K562 (cell line): ENCODE results near the gene TSPAN15. TPM values are rescaled to one million over a fixed set of nuclear protein-coding genes. Genes with fewer than 3 reads are reported as not detected.

ENCODE experiments used
- CGGBP1 ChIP-seq: fragments of 250-450 bp; sonication (Bioruptor Pico); IDR thresholded peaks from 2 replicates; pipeline ENCODE4 v1.9.0; 2021; ENCODE audit warnings: mild to moderate bottlenecking
- HDAC2 ChIP-seq: fragments of 450-650 bp; IDR thresholded peaks from 2 replicates; pipeline ENCODE4 v1.6.1; 2016; ENCODE audit warnings: mild to moderate bottlenecking
- MCM5 ChIP-seq: fragments of 450-650 bp; IDR thresholded peaks from 2 replicates; pipeline ENCODE4 v1.6.1; 2016; ENCODE audit warnings: low read depth
- MNT ChIP-seq, 2 experiments: fragments of 450-650 bp; conservative IDR thresholded peaks; 2 replicates each; pipeline ENCODE4 v1.6.1; 2017; ENCODE audit warnings: mild to moderate bottlenecking in 2 of 2, moderate library complexity in 2 of 2
- NCOA1 ChIP-seq: fragments of 450-650 bp; IDR thresholded peaks from 2 replicates; pipeline ENCODE4 v1.6.1; 2016; ENCODE audit warnings: low read depth
- NR2C2 ChIP-seq, 2 experiments: fragments of 200-800 bp in 1 of 2; sonication (Bioruptor generic) in 1 of 2; sonication (generic) in 1 of 2; formaldehyde crosslinking in 1 of 2; IDR thresholded peaks; 2 replicates each; pipeline versions ENCODE4 v1.6.1 to v1.8.0; 2016 to 2022; ENCODE audit warnings: mild to moderate bottlenecking in 1 of 2, missing compliant biosample characterization in 1 of 2, missing genetic modification characterization in 1 of 2, missing genetic modification reagents in 1 of 2
- RBM25 ChIP-seq: fragments of 200-400 bp; formaldehyde crosslinking; IDR thresholded peaks from 2 replicates; pipeline ENCODE4 v1.6.1; 2018; ENCODE audit warnings: low read length, low read depth, moderate library complexity; ENCODE audit not compliant: severe bottlenecking
- SUPT5H ChIP-seq: fragments of 450-650 bp; IDR thresholded peaks from 2 replicates; pipeline ENCODE4 v1.6.1; 2016
- ZEB2 ChIP-seq: fragments of 450-650 bp; IDR thresholded peaks from 2 replicates; pipeline ENCODE4 v1.6.1; 2016
- ZMIZ1 ChIP-seq, 2 experiments: fragments of 150-350 bp in 1 of 2; IDR thresholded peaks; 2 replicates each; pipeline ENCODE4 v1.6.1; 2012 to 2016; ENCODE audit warnings: low read depth in 2 of 2, low read length in 2 of 2, mild to moderate bottlenecking in 1 of 2, moderate library complexity in 1 of 2
- ZNF589 ChIP-seq: fragments of 200-800 bp; sonication (Bioruptor generic); IDR thresholded peaks from 2 replicates; pipeline ENCODE4 v1.6.1; 2016; ENCODE audit warnings: low read depth, missing genetic modification characterization, missing compliant biosample characterization
- polyA plus RNA-seq, 8 experiments: library from polyadenylated mRNA; depleted of rRNA in 4 of 8; stranded (reverse) in 5 of 8; unstranded in 3 of 8; fragments of >200 nt; fragmentation: Nextera tagmentation in 2 of 8; fragmentation: Illumina TruSeq in 1 of 8; extraction: Ambion mirVana in 2 of 8; extraction: Trizol in 1 of 8; gene quantifications; 2 replicates each; pipeline versions ENCODE4 v1.2.1 to v1.2.3, GENCODE V29; 2011 to 2014; ENCODE audit warnings: inconsistent platforms in 1 of 8, missing spikeins in 1 of 8
- total RNA-seq, 7 experiments: library from RNA; depleted of rRNA in 6 of 7; stranded (reverse); fragments of >200 nt in 6 of 7; fragmentation: Illumina TruSeq in 2 of 7; extraction: Trizol in 2 of 7; gene quantifications; 2 replicates each; pipeline versions ENCODE4 v1.2.1 to v1.2.3, GENCODE V29; 2011 to 2021; ENCODE audit warnings: low replicate concordance in 1 of 7
- TF ChIP-seq, protein P1 (sequence below): fragments of 450-650 bp; IDR thresholded peaks from 2 replicates; pipeline ENCODE4 v1.6.1; 2018; ENCODE audit not compliant: partially characterized antibody
- TF ChIP-seq, protein P2 (sequence below): fragments of 450-650 bp; formaldehyde crosslinking; IDR thresholded peaks from 2 replicates; pipeline ENCODE4 v1.4.0; 2020; ENCODE audit warnings: mild to moderate bottlenecking
- TF ChIP-seq, protein P3 (sequence below): fragments of 250-450 bp; sonication (Bioruptor Pico); IDR thresholded peaks from 2 replicates; pipeline ENCODE4 v1.5.0; 2020; ENCODE audit warnings: mild to moderate bottlenecking

The TSPAN15 gene
- total and polyA plus RNA-seq, 9 of the 15 experiments (the other 6 are each of a cell fraction or from before 2014, with no cell fraction given): 0.33 to 1.0 (median 0.45) TPM; not detected in 2

GRCh38 chr10:69408318-69409175 lies 42.7 kb upstream of the TSPAN15 start (continued):
- TF ChIP-seq, protein P1, sequence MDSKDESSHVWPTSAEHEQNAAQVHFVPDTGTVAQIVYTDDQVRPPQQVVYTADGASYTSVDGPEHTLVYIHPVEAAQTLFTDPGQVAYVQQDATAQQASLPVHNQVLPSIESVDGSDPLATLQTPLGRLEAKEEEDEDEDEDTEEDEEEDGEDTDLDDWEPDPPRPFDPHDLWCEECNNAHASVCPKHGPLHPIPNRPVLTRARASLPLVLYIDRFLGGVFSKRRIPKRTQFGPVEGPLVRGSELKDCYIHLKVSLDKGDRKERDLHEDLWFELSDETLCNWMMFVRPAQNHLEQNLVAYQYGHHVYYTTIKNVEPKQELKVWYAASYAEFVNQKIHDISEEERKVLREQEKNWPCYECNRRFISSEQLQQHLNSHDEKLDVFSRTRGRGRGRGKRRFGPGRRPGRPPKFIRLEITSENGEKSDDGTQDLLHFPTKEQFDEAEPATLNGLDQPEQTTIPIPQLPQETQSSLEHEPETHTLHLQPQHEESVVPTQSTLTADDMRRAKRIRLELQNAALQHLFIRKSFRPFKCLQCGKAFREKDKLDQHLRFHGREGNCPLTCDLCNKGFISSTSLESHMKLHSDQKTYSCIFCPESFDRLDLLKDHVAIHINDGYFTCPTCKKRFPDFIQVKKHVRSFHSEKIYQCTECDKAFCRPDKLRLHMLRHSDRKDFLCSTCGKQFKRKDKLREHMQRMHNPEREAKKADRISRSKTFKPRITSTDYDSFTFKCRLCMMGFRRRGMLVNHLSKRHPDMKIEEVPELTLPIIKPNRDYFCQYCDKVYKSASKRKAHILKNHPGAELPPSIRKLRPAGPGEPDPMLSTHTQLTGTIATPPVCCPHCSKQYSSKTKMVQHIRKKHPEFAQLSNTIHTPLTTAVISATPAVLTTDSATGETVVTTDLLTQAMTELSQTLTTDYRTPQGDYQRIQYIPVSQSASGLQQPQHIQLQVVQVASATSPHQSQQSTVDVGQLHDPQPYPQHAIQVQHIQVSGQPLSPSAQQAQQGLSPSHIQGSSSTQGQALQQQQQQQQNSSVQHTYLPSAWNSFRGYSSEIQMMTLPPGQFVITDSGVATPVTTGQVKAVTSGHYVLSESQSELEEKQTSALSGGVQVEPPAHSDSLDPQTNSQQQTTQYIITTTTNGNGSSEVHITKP: no peak
- peak; percentile 57 for TF ChIP-seq NCOA1
- TF ChIP-seq CGGBP1 (CRISPR knock-in tag): no peak
- 0 out of 4 replicates have a peak, but pooled peaks of 1 of the 2 experiments have one; percentile 32 for TF ChIP-seq MNT (conservative IDR thresholded peaks at IDR 0.05)
- no peak for TF ChIP-seq NR2C2 (CRISPR knock-in tag; IDR thresholded peaks at IDR 0.05)
- no peak for TF ChIP-seq NR2C2 (tag; IDR thresholded peaks at IDR 0.05)
- peak; percentile 68 for TF ChIP-seq SUPT5H
- no peak for TF ChIP-seq MCM5
- TF ChIP-seq ZMIZ1 (IDR thresholded peaks at IDR 0.05; ENCODE audit: low read depth in 2 of 2, low read length in 2 of 2): no peak; a peak in 1 of 4 replicates
- TF ChIP-seq HDAC2: peak; percentile 73
- no peak for TF ChIP-seq ZEB2
- TF ChIP-seq RBM25: no peak
- TF ChIP-seq, protein P2, sequence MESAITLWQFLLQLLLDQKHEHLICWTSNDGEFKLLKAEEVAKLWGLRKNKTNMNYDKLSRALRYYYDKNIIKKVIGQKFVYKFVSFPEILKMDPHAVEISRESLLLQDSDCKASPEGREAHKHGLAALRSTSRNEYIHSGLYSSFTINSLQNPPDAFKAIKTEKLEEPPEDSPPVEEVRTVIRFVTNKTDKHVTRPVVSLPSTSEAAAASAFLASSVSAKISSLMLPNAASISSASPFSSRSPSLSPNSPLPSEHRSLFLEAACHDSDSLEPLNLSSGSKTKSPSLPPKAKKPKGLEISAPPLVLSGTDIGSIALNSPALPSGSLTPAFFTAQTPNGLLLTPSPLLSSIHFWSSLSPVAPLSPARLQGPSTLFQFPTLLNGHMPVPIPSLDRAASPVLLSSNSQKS: no peak
- TF ChIP-seq, protein P3, sequence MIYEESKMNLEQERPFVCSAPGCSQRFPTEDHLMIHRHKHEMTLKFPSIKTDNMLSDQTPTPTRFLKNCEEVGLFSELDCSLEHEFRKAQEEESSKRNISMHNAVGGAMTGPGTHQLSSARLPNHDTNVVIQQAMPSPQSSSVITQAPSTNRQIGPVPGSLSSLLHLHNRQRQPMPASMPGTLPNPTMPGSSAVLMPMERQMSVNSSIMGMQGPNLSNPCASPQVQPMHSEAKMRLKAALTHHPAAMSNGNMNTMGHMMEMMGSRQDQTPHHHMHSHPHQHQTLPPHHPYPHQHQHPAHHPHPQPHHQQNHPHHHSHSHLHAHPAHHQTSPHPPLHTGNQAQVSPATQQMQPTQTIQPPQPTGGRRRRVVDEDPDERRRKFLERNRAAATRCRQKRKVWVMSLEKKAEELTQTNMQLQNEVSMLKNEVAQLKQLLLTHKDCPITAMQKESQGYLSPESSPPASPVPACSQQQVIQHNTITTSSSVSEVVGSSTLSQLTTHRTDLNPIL (CRISPR knock-in tag): no peak
- peak; percentile 78; the same call in 1 of the 2 replicates for TF ChIP-seq ZNF589
